GM12878 (cell line): Measurements from ENCODE around the gene IMMT. TPM values are rescaled to one million over a fixed set of nuclear protein-coding genes. Genes with fewer than 3 reads are reported as not detected.
A peak's percentile ranks its signal among the peaks of the same experiment; 100 is the strongest.

ENCODE experiments used
- ATAC-seq: fragments of 200-7000 bp; cut with Tn5 transposase; 3 replicates; pipeline ENCODE4 v1.9.1; 2020; ENCODE audit warnings: mild to moderate bottlenecking, moderate library complexity
- BruUV-seq: library from RNA; stranded (reverse); fragments of 400-500 nt; replicated peaks from 2 replicates; lab custom pipeline; 2021; lab: Mats Ljungman, UMichigan
- CTCF ChIA-PET: fragments of 300-600 bp; sonication (Branson Sonifier 250); formaldehyde crosslinking; extraction: SDS; loops from one replicate; lab custom pipeline; 2021; ENCODE audit warnings: inconsistent platforms; lab: Yijun Ruan, JAX
- POLR2A ChIA-PET: fragments of 350-600 bp; formaldehyde crosslinking; extraction: SDS; loops from one replicate; lab custom pipeline; 2021; ENCODE audit warnings: inconsistent platforms; lab: Charles Lee
- RAD21 ChIA-PET: fragments of 300-600 bp; sonication (Branson Sonifier 250); formaldehyde crosslinking; loops from one replicate; lab custom pipeline; 2023; ENCODE audit warnings: antibody characterized with exemption; ENCODE audit not compliant: unreplicated experiment; lab: Charles Lee
- SMC1A ChIA-PET: fragments of 300-600 bp; sonication (Branson Sonifier 250); formaldehyde crosslinking; loops from one replicate; lab custom pipeline; 2023; ENCODE audit not compliant: unreplicated experiment, uncharacterized antibody; lab: Charles Lee
- DNase-seq: peaks from one replicate; pipeline ENCODE4 v3.0.0-alpha.2; 2011; ENCODE audit warnings: low read depth, low spot score
- FAIRE-seq: peaks from 3 replicates; lab custom pipeline; 2011; peaks lifted over from hg19 to GRCh38; lab: Jason Lieb, UNC
- H2AFZ ChIP-seq: 2 replicates; pipeline ENCODE4 v1.6.0; 2011; ENCODE audit warnings: low read depth, low read length, control low read depth; ENCODE audit not compliant: control insufficient read depth
- H3K27ac ChIP-seq: 2 replicates; pipeline ENCODE4 v1.5.1; 2011; ENCODE audit warnings: control low read depth; ENCODE audit not compliant: control insufficient read depth, insufficient read depth
- H3K27me3 ChIP-seq, 2 experiments: replicated peaks in 1 of 2; 2 replicates each; pipeline versions ENCODE4 v1.6.0 to v1.6.1; 2011; ENCODE audit warnings: low read length in 1 of 2; ENCODE audit not compliant: control insufficient read depth in 2 of 2, insufficient read depth in 2 of 2
- H3K36me3 ChIP-seq, 2 experiments: 2 replicates each; pipeline ENCODE4 v1.5.1; 2011; ENCODE audit warnings: low read length in 1 of 2; ENCODE audit not compliant: control insufficient read depth in 2 of 2, insufficient read depth in 2 of 2
- H3K4me1 ChIP-seq: 2 replicates; pipeline ENCODE4 v1.6.1; 2011; ENCODE audit warnings: mild to moderate bottlenecking, low read length, moderate library complexity, mixed read lengths; ENCODE audit not compliant: control insufficient read depth, insufficient read depth
- H3K4me2 ChIP-seq: 2 replicates; pipeline ENCODE4 v1.6.0; 2011; ENCODE audit warnings: control low read depth; ENCODE audit not compliant: control insufficient read depth, insufficient read depth
- H3K4me3 ChIP-seq: fragments of 200-600 bp; sonication (generic); 2 replicates; pipeline ENCODE4 v1.5.1; 2016
- H3K79me2 ChIP-seq: 2 replicates; pipeline ENCODE4 v1.6.0; 2011; ENCODE audit warnings: low read length; ENCODE audit not compliant: control insufficient read depth, insufficient read depth
- H3K9ac ChIP-seq: 2 replicates; pipeline ENCODE4 v1.8.0; 2011; ENCODE audit warnings: low read length, control low read depth, mixed read lengths; ENCODE audit not compliant: control insufficient read depth, insufficient read depth
- H3K9me3 ChIP-seq: replicated peaks from 3 replicates; pipeline ENCODE4 v1.5.1; 2011; ENCODE audit warnings: mild to moderate bottlenecking, low read length; ENCODE audit not compliant: control insufficient read depth, insufficient read depth
- H4K20me1 ChIP-seq: 2 replicates; pipeline ENCODE4 v1.6.0; 2011; ENCODE audit not compliant: control insufficient read depth, insufficient read depth
- ATF7 ChIP-seq: fragments of 450-650 bp; IDR thresholded peaks from 2 replicates; pipeline ENCODE4 v1.6.1; 2016; ENCODE audit warnings: low read depth, mild to moderate bottlenecking
- ETV6 ChIP-seq, 2 experiments: fragments of 450-650 bp in 1 of 2; IDR thresholded peaks in 1 of 2; conservative IDR thresholded peaks in 1 of 2; 2 replicates each; pipeline ENCODE4 v1.6.1; 2014; ENCODE audit warnings: antibody characterized with exemption in 1 of 2, borderline replicate concordance in 1 of 2, low read depth in 1 of 2, mild to moderate bottlenecking in 1 of 2, moderate library complexity in 1 of 2
- HDGF ChIP-seq: fragments of 450-650 bp; IDR thresholded peaks from 2 replicates; pipeline ENCODE4 v1.6.1; 2016; ENCODE audit warnings: antibody characterized with exemption
- IKZF1 ChIP-seq: fragments of 450-650 bp; conservative IDR thresholded peaks from 2 replicates; pipeline ENCODE4 v1.6.1; 2017; ENCODE audit warnings: antibody characterized with exemption, mild to moderate bottlenecking
- IKZF2 ChIP-seq, 2 experiments: fragments of 450-650 bp; IDR thresholded peaks; 2 replicates each; pipeline ENCODE4 v1.6.1; 2017; ENCODE audit warnings: mild to moderate bottlenecking in 2 of 2, moderate library complexity in 2 of 2
- JUND ChIP-seq: IDR thresholded peaks from 2 replicates; pipeline ENCODE4 v1.6.1; 2012; ENCODE audit warnings: low read depth, mild to moderate bottlenecking, low read length, improper control_type of control experiment, moderate library complexity
- MEF2A ChIP-seq: IDR thresholded peaks from 2 replicates; pipeline ENCODE4 v1.6.1; 2011; ENCODE audit warnings: low read depth, mild to moderate bottlenecking, low read length, moderate library complexity; ENCODE audit not compliant: insufficient read depth
- MTA3 ChIP-seq: IDR thresholded peaks from 2 replicates; pipeline ENCODE4 v1.6.1; 2012; ENCODE audit warnings: low read length, inconsistent platforms, borderline replicate concordance
- NR2C1 ChIP-seq: fragments of 450-650 bp; IDR thresholded peaks from 2 replicates; pipeline ENCODE4 v1.6.1; 2017; ENCODE audit warnings: antibody characterized with exemption, mild to moderate bottlenecking, moderate library complexity
- POLR2AphosphoS5 ChIP-seq: IDR thresholded peaks from 2 replicates; pipeline ENCODE4 v1.6.1; 2011; ENCODE audit warnings: mild to moderate bottlenecking, low read length, inconsistent platforms
- RB1 ChIP-seq: fragments of 450-650 bp; formaldehyde crosslinking; IDR thresholded peaks from 2 replicates; pipeline ENCODE4 v1.6.1; 2017; ENCODE audit warnings: mild to moderate bottlenecking, borderline replicate concordance
- SPI1 ChIP-seq: IDR thresholded peaks from 2 replicates; pipeline ENCODE4 v1.6.1; 2011; ENCODE audit warnings: low read depth, mild to moderate bottlenecking, low read length, moderate library complexity, borderline replicate concordance; ENCODE audit not compliant: insufficient read depth
- WGBS: methylation state at CpG from one replicate; pipeline ENCODE4 v1.1.6; 2016; ENCODE audit warnings: low lambda C conversion rate; ENCODE audit not compliant: insufficient replicate concordance, insufficient coverage; ENCODE audit errors: missing lambda C conversion rate; 5-methylcytosine and 5-hydroxymethylcytosine counted together
- in situ Hi-C: fragments of 300-500 bp; cut with MboI; formaldehyde crosslinking; loops from 9 replicates; pipeline ENCODE4 v1.14.3; 2018; ENCODE audit warnings: mixed read lengths
- intact Hi-C: fragments of 100-400 bp; cut with micrococcal nuclease; formaldehyde crosslinking; loops from one replicate; pipeline ENCODE4 v1.14.2; 2022; ENCODE audit not compliant: unreplicated experiment
- polyA plus RNA-seq, 11 experiments: library from polyadenylated mRNA; depleted of rRNA in 4 of 11; unstranded in 6 of 11; stranded (reverse) in 5 of 11; fragments of >200 nt; fragmentation: Nextera tagmentation in 4 of 11; fragmentation: Illumina TruSeq in 1 of 11; extraction: Ambion mirVana in 4 of 11; extraction: Trizol in 1 of 11; gene quantifications; 1 replicate in 1 of 11; 2 replicates in 10 of 11; pipeline versions ENCODE4 v1.2.1 to v1.2.3, GENCODE V29; 2011 to 2016; ENCODE audit warnings: inconsistent platforms in 2 of 11, missing spikeins in 2 of 11, low read depth in 1 of 11
- total RNA-seq, 4 experiments: library from RNA; depleted of rRNA in 3 of 4; stranded (reverse); fragments of >200 nt in 3 of 4; fragmentation: Illumina TruSeq in 1 of 4; extraction: Trizol in 1 of 4; gene quantifications; 2 replicates each; pipeline versions ENCODE4 v1.2.1 to v1.2.3, GENCODE V29; 2013 to 2021
- TF ChIP-seq, protein P1 (sequence below): fragments of 450-650 bp; IDR thresholded peaks from 2 replicates; pipeline ENCODE4 v1.6.1; 2017; ENCODE audit warnings: mild to moderate bottlenecking, low read depth, inconsistent platforms; ENCODE audit not compliant: poor library complexity, severe bottlenecking
- TF ChIP-seq, protein P2 (sequence below): fragments of 450-650 bp; formaldehyde crosslinking; IDR thresholded peaks from 2 replicates; pipeline ENCODE4 v1.4.0; 2020; ENCODE audit warnings: mild to moderate bottlenecking, moderate library complexity

The IMMT gene
- total and polyA plus RNA-seq, 10 of the 15 experiments (the other 5 are each of a cell fraction or from before 2014, with no cell fraction given) = 78.4 to 149 (median 98.7) TPM

DNA sequence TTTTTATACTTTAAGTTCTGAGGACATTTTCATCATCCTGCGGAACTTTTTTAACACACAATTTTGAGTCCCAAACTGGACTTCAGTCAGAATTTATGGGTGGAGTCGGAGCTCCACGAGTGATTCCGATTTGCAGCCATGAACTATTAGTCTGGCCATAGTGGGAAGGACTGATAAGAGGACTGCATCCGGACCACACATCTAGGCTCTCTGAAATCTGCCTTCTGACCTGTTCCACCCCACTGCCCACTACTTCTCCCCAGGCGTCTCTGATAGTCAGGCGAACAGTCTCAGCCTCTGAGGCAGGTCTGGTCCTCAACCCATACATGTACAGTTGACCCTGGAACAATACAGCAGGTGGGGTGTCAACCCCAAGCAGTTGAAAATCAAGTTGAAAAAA is 9.2 kb upstream of the IMMT start (continued):
- TF ChIP-seq IKZF2 (IDR thresholded peaks at IDR 0.05) (no peak), ETV6 (conservative IDR thresholded peaks at IDR 0.05 in 1 of 2, IDR thresholded peaks at IDR 0.05 in 1 of 2; ENCODE audit: borderline replicate concordance in 1 of 2, low read depth in 1 of 2) (no peak), HDGF (no peak), IKZF1 (no peak), MEF2A (no peak), POLR2AphosphoS5 (no peak)
- TF ChIP-seq, protein P1, sequence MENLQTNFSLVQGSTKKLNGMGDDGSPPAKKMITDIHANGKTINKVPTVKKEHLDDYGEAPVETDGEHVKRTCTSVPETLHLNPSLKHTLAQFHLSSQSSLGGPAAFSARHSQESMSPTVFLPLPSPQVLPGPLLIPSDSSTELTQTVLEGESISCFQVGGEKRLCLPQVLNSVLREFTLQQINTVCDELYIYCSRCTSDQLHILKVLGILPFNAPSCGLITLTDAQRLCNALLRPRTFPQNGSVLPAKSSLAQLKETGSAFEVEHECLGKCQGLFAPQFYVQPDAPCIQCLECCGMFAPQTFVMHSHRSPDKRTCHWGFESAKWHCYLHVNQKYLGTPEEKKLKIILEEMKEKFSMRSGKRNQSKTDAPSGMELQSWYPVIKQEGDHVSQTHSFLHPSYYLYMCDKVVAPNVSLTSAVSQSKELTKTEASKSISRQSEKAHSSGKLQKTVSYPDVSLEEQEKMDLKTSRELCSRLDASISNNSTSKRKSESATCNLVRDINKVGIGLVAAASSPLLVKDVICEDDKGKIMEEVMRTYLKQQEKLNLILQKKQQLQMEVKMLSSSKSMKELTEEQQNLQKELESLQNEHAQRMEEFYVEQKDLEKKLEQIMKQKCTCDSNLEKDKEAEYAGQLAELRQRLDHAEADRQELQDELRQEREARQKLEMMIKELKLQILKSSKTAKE = no peak

DNA sequence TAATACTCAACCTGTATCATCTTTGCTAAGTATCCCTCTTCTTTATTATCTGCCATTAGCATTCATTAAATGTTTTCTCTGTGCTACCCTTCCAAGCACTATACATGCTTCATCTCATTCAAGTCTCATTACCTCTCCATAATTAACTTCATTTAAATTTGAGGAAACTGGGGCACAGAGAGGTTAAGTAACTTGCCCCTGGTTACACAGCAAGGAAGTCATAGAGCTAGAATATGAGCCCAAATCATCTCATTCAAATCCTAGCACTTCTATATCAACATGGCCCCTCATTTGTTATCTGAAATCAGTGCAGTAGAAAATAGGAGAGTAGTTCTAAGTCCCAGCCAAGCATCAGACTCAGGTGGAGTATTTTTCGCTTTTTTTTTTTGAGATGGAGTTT is 8.4 kb upstream of the IMMT start:
- 75% methylated on average over 1 of the region's 1 CpG for WGBS
- no peak for FAIRE-seq
- H3K79me2 ChIP-seq = peaks cover 37% of the 10 kb centered on the region
- no peak for TF ChIP-seq RB1
- no peak for TF ChIP-seq SPI1
- no peak for TF ChIP-seq MTA3
- TF ChIP-seq ATF7 = no peak
- TF ChIP-seq JUND = no peak
- TF ChIP-seq NR2C1 = no peak
- TF ChIP-seq, protein P2, sequence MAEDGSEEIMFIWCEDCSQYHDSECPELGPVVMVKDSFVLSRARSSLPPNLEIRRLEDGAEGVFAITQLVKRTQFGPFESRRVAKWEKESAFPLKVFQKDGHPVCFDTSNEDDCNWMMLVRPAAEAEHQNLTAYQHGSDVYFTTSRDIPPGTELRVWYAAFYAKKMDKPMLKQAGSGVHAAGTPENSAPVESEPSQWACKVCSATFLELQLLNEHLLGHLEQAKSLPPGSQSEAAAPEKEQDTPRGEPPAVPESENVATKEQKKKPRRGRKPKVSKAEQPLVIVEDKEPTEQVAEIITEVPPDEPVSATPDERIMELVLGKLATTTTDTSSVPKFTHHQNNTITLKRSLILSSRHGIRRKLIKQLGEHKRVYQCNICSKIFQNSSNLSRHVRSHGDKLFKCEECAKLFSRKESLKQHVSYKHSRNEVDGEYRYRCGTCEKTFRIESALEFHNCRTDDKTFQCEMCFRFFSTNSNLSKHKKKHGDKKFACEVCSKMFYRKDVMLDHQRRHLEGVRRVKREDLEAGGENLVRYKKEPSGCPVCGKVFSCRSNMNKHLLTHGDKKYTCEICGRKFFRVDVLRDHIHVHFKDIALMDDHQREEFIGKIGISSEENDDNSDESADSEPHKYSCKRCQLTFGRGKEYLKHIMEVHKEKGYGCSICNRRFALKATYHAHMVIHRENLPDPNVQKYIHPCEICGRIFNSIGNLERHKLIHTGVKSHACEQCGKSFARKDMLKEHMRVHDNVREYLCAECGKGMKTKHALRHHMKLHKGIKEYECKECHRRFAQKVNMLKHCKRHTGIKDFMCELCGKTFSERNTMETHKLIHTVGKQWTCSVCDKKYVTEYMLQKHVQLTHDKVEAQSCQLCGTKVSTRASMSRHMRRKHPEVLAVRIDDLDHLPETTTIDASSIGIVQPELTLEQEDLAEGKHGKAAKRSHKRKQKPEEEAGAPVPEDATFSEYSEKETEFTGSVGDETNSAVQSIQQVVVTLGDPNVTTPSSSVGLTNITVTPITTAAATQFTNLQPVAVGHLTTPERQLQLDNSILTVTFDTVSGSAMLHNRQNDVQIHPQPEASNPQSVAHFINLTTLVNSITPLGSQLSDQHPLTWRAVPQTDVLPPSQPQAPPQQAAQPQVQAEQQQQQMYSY (CRISPR knock-in tag) = no peak

More for the DNA sequence above, 8.4 kb upstream of the IMMT start:
- Histone ChIP-seq H3K27me3 (no peaks in the 10 kb centered on the region), H3K27ac (no peak overlapping the region), H4K20me1 (no peaks in the 10 kb centered on the region), H2AFZ (no peak overlapping the region), H3K4me2 (peak overlapping the region; percentile 15; the same call in 1 of the 2 replicates), H3K9ac (no peak overlapping the region), H3K9me3 (no peaks in the 10 kb centered on the region; the same call in 2 of the 3 replicates), H3K36me3 (peaks cover 0 to 12% of the 10 kb centered on the region in 2 experiments; a peak in 2 of 4 replicates), H3K4me3 (no peak overlapping the region), H3K4me1 (peaks cover 8% of the 10 kb centered on the region)
- ATAC-seq = no peak
- ChIA-PET POLR2A (interaction anchor here (0.9 to 1.9 kb wide), 3 partner anchors 9 to 18 kb away, joined by 3 to 6 read pairs (median 4); no protein-coding TSS in a partner anchor), RAD21 (interaction anchor here (1.2 to 2.3 kb wide), 2 partner anchors 9 to 18 kb away, joined by 3 to 5 read pairs; no protein-coding TSS in a partner anchor), SMC1A (interaction anchor here (0.7 to 2.2 kb wide), 8 partner anchors 9 to 376 kb away, joined by 3 to 8 read pairs (median 3); no protein-coding TSS in a partner anchor), CTCF (interaction anchor here (0.6 to 1.4 kb wide), 4 partner anchors 11 to 18 kb away, joined by 3 to 8 read pairs (median 3); no protein-coding TSS in a partner anchor)
- no peak for DNase-seq
- BruUV-seq = no TSS peak
- in situ Hi-C loops (no loop called here), intact Hi-C loops (no loop called here)
